GM21529 (cell line): Measurements from ENCODE around the gene MEMO1.
"Not testable (repeated sequence)": the region's sequence is repeated elsewhere in the genome, so short reads cannot be mapped to it uniquely, and the experiment has no call there.

ENCODE experiments used
- ATAC-seq: cut with Tn5 transposase; IDR thresholded peaks from one replicate; pipeline ENCODE4 v1.9.1; 2021; ENCODE audit not compliant: unreplicated experiment

Gene MEMO1

GRCh38 chr2:32010670-32011484, at the start of gene MEMO1:
TSS of gene MEMO1 (minus strand) at chr2:32011008. CDS start at chr2:32010247, 761 bp downstream.
- ATAC-seq, result peak; percentile 61

DNA sequence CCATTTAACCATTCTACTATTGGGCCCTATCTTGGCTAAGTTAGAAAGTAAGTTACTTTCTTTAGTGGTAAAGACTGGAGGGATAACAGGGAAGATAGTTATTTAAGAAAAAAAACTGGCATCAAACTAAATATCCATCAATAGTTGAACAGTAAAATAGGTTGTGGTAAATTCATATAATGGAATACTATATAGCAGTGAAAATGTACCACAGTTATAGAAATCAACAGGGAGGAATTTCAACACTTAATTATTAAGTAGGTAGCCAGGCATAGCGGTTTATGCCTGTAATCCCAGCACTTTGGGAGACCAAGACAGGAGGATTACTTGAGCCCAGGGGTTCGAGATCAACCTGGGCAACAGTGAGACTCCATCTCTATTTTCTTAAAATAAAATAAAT, 49.5 kb upstream of the MEMO1 start:
- ATAC-seq, result no peak

- no peak for ATAC-seq
Measured at GRCh38 chr2:32058130-32058529, 47.3 kb upstream of the MEMO1 start.

GRCh38 chr2:32054583-32054982, 43.8 kb upstream of the MEMO1 start:
- ATAC-seq, result not testable (repeated sequence)

DNA sequence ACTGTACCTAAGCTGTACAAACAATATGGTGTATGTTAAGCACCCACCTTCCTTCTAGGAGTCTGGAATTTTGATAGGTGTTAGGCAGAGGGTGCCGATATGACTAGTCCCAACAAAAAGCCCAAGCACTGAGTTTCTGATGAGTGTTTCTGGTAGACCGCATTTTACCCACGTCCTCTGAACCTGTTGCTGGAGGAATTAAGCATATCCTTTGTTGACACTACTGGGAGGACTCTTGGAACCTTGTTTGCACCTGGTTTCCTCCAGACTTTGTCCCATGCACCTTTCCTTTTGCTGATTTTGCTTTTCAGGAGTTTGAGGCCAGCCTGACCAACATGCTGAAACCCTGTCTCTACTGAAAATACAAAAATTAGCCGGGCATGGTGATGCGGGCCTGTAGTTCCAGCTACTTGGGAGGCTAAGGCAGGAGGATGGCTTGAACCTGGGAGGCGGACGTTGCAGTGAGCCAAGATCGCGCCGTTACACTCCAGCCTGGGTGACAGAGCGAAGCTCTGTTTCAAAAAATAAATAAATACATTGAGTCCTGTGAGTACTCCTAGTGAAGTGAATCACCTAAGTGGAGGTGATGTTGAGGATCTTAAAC, 41.1 kb upstream of the MEMO1 start:
- no peak for ATAC-seq

DNA sequence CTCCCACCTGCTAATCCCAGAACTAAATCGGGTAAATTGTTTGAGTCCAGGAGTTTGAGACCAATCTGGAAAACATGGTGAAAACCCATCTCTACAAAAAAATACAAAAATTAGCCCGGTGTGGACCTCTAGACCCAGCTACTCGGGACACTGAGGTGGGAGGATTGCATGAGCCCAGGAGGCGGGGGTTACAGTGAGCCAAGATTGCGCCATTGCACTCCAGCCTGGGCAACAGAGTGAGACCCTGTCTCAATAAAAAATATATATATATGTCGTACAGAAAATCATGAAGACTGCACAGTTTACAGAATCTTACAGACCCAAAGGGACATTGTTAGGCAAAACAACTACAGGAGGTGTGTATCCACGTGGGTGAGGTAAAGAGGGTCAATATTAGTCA, 32.8 kb upstream of the MEMO1 start:
- no peak for ATAC-seq

DNA sequence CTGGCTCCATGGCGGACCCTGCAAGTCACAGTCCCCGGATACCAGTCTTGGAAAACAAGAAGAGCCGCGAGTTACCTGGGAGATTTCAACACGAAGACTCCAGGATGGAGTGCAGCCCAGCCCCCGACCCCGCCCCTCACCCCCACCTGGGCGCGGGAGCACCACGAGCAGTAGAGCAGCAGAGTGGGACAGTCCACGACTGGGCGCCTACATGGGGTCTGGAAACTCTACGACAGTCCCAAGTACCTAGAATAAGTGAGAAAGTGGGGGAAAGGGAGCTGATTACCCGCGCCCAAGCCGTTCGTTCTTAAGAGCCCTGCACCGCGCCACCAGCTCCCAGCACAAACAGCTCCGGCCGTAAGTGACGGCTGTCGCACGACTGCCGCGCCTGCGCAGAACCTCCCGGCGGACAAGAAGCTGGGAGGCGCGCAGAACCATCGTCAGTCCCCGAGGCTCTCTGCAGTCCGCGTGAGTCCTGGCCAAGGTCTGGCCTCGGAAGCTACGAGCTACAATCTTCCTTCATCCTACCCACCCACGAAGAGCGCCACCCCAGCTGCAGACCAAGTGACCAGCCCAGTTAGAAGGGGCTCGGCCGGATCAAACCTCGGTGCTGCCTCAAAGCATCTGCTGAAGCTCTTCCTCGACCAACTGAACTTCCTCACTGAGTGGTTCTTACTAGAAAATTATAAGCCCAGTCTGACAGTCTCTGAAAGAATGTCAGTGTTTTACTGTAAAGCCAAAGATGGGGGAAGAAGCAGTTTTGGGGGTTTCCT, 28.8 kb upstream of the MEMO1 start, which contains the start of gene DPY30:
Gene DPY30 (minus strand): TSS at position 359 of the 773 bp plus-strand sequence. CDS start 349 bp downstream, at position 10.
- ATAC-seq, result peak; percentile 93

- not testable (repeated sequence) for ATAC-seq
Measured at GRCh38 chr2:32034198-32034887, 23.5 kb upstream of the MEMO1 start.

DNA sequence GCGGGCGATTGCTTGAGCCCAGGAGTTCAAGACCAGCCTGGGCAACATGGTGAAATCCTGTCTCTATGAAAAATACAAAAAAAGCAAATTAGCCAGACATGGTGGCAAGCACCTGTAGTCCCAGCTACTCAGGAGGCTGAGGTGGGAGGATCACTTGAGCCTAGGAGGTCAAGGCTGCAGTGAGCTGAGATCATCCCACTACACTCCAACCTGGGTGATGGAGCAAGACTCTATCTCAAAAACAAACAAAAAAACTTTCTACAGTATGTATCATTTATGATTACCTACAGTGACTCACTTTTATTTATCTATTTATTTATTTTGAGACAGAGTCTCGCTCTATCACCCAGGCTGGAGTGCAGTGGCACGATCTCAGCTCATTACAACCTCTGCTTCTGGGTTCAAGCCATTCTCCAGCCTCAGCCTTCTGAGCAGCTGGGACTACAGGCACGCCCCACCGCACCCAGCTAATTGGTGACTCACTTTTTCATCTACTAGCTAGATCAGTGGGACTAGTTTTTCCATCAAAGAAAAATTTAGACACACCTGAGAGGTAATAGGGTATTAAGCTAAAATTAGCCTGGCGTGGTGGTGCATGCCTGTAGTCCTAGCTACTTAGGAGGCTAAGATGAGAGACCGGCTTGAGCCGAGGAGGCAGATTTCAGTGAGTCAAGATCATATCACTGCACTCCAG, 8.1 kb upstream of the MEMO1 start:
- ATAC-seq, result not testable (repeated sequence)

DNA sequence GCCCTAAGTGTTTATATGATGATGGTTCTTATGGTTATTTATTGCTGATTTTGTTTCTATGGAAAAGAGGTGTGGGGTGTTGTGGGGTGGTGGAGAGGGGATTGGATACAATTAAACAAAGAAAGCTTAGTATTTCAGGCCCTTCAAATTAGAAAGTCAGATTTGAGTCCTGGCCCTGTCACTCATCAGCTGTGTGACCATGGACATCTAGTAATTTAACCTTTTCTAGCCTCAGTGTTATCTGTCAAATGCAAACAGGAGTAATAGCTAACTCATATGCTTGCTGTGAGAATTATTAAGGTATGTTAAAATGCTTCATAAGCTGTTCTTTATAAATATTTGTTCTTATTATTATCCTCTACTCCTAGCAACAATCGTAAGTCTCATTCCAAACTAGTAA, 2.1 kb upstream of the MEMO1 start:
- ATAC-seq, result no peak

- no peak for ATAC-seq
Measured at GRCh38 chr2:32011485-32011960, 715 bp upstream of the MEMO1 start.

- ATAC-seq, result peak; percentile 51
Measured at GRCh38 chr2:32010280-32010669, 533 bp downstream of the MEMO1 start.

DNA sequence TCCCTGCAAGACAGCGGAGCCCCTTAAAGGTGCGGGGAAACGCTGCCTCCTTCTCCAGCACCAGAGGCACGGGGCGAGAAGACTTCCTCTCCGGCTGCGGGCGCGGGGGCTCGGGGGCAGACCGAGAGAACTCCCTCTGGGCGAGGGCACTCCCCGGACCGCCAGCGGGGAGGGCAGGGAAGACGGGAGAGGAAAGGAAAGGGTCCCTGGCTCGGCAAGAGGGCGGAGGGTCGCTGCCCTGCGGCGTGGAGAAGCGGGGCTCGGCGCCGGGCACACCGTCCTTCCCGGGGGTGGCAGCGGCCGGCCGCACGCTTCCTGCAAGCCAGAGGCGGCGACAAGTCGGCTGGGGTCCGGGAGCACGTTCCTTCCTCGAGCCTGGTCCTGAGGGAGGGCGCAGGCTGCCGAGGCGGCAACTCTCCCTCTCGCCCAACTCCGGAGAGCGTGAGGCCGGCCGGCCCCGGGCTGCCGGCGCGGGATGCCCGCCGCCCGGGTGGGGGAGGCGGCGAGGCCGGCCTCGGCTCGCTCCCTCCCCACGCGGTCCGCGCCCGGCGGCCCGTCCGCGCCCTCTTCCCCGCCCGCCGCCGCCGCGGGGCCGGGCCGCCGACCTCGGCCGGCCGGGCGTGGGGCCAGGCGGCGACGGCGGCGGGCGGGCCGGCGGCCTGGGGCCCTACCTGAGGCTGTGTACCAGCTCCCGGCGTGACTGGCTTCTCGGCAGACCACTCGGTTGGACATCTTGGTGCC, 1.1 kb downstream of the MEMO1 start:
- ATAC-seq, result peak; percentile 31

DNA sequence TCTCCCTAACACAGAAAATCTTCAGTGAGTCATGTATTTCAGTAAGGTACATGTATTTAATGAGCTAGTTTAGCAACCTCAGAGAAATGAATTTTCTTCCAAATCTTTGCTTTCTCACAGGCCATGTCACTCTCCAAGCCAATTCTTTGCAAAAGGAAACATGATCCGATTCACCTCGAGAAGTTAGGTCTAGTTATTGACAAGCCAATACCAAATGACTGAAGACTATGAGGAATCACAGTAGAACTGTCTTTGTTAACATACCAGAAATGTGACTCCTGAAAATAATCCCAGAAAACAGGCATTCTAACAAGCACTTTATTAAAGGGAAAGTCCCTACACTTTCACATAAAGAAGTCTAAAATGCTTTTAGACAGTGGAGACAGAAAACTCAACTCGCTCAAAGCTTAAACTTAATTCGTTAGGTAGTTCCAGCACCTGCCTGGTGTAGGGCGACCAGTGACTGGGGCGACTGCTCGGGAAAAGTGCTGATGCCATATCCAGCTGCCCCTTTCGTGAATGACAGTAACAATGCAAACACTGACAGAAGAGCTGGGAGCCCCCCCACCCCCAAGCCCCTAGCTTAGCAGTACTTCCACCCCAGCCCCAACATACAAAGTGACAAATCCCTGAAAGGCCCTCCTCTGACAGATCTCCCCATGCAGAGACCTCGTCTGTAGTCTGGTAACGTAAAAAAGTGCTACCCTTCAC, 1.8 kb downstream of the MEMO1 start:
- ATAC-seq, result no peak

- ATAC-seq, result no peak
Measured at GRCh38 chr2:32007121-32007391, 3.8 kb downstream of the MEMO1 start.

- no peak for ATAC-seq
Measured at GRCh38 chr2:32005371-32005976, 5.3 kb downstream of the MEMO1 start.

GRCh38 chr2:32003791-32004190, 7.0 kb downstream of the MEMO1 start:
- ATAC-seq, result no peak

DNA sequence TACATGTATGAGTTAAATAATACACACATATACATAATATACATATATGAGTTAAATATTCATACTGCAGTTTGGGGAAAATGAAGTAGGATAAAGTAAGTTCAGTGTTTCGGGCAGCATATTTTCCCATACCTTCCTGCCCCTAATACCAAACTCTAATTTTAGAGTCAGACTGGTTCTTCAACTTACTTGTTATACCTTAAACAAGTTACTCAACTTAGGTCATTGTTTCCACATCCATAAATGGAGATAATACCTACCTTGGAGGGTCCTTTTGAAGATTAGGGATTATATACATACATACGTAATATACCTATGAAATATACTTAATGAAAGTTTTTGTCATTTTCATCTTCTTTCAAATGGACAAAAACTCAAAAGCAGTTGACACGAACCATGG, 8.4 kb downstream of the MEMO1 start:
- ATAC-seq, result no peak

GRCh38 chr2:31999438-31999837, 11.4 kb downstream of the MEMO1 start:
- no peak for ATAC-seq
